GM19328 (cell line): ENCODE measurements around the gene BCKDHB.
"Not testable (repeated sequence)": the region's sequence is repeated elsewhere in the genome, so short reads cannot be mapped to it uniquely, and the experiment has no call there.

ENCODE experiments used
- ATAC-seq: cut with Tn5 transposase; IDR thresholded peaks from one replicate; pipeline ENCODE4 v1.9.1; 2021; ENCODE audit warnings: mild to moderate bottlenecking, moderate library complexity; ENCODE audit not compliant: unreplicated experiment

BCKDHB gene

DNA sequence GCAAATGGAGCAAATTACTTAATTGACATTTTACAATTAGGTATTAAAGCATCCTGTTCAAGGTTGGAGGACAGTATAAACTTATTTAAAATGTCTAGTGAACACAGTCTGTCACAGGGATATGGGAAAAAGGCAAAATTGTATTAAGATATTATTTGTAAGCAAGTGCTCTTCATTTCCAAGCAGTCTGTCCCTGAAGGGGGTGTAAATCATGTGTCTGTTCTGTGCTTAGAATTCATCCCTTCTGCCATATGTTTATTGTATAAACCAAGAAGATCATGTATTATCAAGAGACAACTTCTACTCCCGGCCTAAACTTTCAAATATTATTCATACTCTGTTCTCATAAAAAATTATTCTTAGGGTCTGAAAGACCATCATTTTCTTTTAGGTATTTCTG is 144.8 kb downstream of the BCKDHB start:
- ATAC-seq: no peak

DNA sequence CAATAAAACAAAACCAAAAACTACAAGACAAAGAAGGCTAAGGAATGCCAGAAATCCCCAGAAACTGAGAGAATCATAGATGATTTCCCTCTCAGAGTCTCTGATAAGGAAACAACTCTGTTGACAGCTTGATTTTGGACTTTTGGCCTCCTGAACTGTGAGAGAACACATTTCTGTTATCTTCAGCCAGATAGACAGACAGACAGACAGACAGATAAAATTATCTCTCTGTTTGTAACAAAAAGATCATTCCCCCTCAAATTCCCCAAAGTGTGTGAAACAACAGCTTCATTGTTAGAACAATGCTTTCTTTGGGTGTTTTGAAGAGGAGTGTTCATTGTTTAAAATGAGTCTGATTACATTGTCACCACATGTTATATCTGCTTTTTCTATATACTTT is 148.2 kb downstream of the BCKDHB start:
- no peak for ATAC-seq

DNA sequence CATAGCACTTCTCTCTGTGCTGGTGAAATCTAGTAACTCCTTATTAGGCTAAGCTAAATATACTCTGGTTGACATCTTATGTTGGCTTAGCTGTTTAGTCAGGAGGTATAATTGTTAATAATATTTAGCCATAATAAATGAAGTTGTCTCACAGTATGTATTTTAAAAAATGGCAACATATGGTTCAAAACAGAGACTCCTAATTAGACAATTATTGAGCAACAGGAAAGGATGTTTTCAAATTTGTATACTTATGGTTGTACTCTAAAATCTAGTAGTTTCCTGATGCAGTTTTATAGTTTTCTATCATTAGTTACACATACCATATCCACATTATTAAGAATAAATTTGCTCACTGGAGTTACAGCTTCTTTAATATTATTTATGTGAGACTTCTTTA is 150.2 kb downstream of the BCKDHB start:
- no peak for ATAC-seq

DNA sequence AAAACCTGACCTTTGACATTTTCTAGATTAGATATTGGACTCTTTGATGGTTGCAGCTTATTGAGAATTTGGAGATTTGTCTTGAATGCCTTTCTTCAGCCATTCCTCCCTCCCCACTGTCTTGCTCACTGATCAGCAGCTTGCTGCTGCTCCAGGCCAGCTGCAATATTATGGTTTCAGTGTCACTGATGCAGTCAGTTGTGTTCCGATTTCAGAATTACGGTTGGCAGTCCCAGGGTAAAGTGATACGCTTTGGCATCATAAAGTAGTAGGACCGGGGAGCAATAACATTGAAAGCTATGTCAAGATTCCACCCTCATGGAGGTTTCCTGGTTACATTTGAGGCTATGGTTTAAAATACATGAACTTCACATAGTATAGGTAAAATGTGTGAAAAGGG is 152.6 kb downstream of the BCKDHB start:
- ATAC-seq: no peak

DNA sequence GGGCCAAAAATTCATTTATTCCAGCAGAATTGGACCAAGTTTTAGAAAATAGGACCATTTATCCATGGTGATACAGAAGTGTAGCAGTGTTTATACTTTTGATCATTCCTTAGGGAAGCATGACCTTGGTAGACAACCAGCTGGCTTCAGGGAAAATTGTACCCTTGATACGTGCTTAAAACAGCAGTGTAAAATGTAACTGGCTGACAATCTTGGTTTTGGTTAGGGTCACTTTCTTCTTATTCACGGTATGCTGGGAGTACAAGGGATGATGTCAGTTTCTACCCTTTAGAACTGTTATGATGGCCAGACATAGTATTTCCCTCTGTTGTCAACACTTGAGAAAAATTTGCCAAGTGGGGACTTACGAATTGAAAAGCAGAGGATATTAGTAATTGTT is 157.1 kb downstream of the BCKDHB start:
- ATAC-seq: no peak

DNA sequence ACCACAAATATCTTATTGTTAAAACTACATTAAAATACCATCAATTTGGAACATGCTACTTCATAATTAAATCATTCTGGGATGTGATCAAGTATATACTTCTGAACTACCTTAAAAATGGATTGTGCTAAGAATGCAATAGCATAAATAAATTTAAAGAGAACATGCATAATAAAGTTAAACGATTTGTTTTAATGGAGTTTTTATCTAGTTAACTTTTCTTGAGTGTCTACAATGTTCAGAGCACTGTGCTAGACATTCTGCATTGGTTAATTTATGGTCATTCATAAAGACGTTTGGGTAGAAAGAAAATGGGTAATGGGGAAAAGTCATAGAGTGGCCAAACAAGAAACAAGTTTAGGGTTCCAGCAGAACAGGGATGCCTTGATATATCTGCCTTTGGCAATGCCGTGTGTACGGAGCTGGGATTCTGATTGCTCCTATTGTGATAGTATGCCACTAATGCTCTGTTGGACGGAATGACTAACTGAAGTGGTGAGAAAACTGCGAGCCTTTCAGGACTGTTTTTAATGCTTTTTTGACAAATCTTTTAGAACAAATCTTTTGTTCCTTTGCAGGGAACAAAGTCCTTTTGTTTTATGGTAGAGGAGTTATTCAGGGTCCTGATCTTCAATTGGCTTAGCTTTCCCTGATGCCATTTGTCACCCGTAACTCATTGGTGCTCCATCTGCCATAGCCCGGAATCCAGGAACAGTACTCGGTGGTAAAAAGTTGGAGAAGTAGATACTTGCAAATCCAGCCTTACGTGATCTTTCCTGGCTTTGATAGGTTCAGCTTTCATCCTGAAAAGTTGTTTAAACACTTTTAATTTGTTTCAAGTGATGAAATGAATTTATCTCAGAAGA is 162.6 kb downstream of the BCKDHB start:
- ATAC-seq: no peak

DNA sequence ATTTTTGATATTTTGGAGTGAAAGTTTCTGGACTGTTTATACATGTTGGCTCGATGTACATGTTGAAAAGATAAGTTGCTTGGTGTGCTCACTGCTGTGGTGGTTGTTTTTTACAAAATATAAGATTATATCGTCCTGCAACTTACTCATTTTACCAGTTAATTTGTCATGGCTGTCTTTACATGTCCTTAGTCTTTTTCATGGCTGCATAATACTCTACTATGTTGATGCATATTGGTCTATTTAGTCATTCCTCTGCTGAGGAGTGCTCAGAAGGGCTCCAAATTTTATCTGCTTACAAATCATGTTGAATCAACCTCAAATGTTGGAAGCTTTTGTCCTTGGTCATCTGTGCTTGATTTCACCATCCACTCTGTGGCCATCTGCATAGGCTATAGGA is 164.6 kb downstream of the BCKDHB start:
- no peak for ATAC-seq

DNA sequence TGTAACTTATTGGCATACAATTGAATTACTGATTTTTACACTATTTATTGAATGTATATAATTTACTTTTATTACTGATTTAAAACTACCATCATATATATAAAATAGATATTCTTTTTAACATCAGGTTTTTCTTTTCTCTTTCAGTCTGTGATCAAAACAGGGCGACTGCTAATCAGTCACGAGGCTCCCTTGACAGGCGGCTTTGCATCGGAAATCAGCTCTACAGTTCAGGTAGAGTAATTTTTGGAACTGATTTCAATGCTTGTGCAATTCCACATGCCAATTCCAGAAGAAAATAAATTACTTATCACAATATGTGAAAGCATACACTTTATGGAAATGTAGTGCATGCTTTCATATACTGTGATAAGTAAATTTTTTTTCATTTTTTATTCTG is 166.5 kb downstream of the BCKDHB start:
- ATAC-seq: no peak

DNA sequence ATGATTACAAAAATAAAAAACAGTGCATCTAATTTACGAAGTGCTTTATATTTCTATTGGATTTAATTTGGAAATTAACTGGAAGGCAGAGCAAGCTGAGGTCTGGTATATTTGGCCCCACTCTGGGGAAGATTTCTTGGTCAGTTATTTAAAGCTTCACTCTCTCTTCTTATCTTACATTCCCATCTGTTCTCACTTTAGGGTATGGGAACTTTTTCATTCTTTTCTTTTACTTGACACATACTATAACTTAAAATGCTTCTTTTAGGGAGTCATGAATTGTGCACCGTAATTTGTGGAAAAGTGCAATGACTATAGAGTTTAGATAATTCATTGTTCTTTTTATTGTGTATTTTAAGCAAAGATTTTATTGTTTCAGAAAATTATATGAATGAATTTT is 170.4 kb downstream of the BCKDHB start:
- ATAC-seq: no peak

DNA sequence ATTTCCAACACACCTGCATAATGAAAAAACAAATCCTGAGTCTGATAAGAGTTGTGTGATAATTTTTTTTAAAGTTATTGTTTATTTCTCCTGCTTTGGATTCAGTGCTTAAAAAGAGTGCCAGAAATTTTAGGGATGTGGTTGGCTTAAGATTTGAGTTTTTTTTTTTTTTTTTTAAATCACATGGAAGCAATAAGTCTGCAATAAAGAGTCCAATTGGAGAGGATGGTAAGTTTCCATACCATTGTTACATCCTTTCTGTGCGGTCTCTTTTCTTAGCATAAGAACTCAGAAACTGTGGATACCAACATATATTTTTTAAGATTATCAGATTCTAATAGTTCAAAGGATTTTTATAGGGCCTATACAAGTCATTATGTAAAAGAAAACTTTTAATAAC is 171.0 kb downstream of the BCKDHB start:
- no peak for ATAC-seq

DNA sequence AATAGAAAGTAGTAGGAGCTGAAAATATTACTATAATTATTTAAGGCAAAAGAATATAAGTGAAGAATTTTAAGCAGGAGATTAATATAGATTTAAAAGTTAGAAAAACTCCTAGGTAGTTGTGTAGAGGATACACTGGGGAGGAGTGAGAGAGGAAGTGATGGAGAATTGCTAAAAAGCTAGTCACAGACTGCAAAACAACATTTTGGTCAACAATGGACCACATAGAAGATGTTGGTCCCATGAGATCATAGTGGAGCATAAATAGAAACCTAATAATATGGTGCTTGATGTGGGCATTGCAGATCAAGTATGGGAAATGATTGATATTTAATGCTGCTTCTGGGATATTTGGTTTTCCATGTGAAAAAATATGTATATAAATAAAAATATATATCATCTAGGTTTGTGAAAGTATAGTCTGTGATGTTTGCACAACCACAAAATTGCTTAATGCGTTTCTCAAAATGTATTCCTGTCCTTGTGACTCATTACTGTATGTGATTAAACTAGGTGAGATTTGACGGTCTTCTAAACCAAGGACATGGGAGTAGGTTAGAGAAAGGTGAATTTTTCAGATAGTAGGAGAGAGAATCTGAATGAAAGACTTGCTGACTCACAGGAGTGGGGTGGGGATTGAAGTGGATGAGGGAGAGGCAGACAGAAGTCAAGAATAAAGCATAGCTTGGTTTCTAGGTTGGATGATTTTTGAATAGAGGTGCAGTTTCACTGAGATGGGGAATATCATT is 174.0 kb downstream of the BCKDHB start:
- peak; percentile 54 for ATAC-seq

DNA sequence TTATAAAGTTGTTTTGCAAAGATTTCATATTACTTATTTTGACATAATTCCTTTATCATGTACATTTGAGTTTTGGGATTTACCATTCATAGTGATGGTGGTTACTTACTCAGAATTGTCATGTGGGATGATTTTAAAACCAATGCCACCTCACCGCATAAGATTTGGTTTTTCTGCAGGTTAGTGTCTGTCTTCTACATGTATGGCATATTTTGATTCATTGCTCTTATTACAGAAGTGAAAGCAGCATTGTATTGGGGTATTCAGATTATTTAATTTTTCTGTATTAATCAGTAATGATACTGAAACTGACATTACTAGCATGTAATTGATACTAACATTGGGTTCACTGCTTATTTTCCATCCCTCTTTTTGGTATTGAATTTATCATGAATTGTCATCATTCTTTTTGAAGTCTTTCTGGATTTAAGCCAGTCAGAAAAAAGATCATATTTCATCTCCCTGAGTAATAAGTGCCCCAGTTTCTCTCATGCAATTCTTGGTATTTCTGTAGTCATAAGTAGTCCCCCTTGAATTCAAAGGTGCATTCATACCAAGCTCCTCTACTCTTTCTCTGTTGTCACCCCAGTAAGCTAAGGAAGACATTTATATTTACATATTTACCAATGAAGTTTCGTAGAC is 176.6 kb downstream of the BCKDHB start:
- no peak for ATAC-seq

DNA sequence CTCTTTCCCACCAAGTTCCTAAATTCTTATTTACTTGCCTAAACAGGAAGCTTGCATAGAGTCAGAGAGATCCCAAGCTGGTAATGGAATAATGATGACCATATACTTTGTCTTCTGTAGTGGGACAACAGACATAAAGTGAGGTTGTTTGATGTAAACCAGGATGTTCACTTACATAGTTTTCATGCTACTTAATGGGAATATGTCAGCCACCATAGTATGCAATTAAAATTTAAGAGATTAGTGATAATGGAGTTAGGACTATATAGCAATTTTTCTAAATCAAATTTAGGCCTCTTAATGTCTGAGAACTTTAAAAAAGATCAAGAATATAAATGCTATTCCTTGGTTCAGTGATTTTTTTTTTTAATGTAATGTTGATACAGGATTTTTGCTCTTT is 180.6 kb downstream of the BCKDHB start:
- no peak for ATAC-seq

DNA sequence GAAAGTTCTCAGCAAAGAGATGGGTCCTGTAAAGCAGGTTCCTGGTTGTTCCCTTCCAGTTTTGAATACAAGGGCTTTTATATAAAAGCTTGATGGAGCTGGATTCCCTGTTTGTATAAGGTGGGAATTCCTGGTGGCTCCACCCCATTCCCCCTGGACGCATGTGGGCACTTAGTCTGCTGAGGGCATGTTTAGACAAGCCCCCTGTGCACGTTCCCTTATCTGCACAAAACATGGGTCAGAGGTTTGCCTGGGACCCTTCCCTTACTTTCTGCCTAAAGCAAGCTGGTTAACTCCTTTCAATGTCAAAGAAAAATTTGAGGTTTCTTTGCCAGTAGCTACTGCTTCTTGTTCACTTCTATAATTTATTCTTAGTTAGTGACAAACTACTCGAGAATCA is 181.1 kb downstream of the BCKDHB start:
- no peak for ATAC-seq

DNA sequence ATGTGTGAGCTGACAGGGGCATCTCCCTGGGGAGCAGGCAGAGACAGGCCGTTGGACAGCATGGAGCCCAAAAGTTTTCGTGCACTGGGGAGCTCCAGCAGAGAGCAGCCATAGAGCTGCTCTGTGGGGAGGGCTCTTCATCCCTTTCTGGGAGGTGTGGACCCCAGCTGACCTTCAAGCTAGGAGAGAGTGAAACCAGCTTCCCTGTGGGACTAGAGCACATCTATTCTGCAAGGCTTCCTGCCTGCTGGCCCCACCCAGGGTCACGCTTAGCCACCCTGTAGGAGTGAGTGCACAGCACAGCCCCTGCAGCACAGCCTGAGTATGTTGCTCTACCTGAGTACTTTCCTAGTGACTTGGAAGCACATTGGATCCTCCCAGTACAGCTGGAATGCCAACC is 183.3 kb downstream of the BCKDHB start:
- no peak for ATAC-seq

DNA sequence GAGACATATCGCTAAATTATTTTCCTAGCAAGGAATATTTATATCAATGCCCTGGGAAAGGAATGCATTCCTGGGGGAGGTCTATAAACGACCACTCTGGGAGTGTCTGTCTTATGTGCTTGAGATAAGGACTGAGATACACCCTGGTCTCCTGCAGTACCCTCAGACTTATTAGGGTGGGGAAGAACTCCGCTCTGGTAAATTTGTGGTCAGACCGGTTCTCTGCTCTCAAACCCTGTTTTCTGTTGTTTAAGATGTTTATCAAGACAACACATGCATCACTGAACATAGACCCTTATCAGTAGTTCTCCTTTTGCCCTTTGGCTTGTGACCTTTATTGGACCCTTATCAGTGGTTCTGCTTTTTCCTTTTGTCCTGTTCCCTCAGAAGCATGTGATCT is 188.1 kb downstream of the BCKDHB start:
- not testable (repeated sequence) for ATAC-seq

DNA sequence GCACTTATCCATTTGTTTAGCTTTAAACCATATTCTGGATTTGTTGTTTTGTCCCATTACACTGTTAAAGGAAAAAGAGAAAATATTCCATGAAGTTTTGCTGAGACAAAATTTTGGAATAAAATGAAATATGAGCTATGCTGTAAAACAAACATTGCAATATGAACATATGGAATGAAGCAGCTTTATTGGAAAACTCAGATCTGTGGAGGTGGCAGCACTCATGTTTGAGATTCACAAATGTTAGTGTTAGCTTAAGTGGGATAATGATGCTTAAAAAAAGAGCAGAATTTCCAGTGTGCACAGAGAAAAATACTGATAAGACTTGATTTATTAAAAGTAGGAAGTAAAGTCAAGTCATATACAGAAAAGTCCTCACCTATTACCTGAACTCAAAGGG is 196.2 kb downstream of the BCKDHB start:
- no peak for ATAC-seq

DNA sequence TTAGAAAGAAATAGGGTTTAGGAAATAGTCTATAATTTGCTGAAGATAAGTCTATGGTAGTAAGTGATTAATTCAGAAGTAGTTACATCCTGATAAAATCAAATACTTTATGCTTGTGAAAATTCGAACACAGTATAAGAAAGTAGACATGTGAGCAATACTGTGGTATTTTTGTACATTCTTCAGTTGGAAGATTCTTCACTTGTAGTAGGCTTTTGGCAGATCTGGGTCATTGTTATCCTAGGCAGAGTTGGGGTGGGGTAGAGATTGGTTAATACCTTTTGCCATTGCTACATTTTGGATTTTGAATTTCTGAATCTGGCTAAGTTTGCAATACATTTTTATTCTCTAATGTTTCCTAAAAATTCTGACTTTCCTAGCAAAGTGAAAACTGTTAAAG is 197.5 kb downstream of the BCKDHB start:
- ATAC-seq: no peak

DNA sequence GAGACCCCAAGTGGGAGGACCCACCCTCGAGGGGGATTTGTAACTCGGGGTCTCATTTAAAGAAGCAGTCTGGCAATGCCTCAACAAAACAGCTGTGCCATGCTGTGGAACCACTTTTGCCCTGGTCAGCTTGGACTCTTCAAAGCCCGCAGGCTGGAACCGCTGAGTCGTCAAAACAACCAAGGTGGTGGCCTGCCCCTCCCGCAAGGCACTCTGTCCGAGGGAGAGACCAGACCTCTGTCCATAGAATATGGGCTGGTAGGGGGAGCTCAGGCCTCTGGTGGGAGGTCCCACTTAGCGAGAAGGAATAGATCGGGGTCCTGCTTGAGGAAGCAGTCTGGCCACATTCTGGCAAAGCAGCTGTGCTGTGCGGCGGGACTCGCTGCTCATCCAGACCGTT is 208.1 kb downstream of the BCKDHB start:
- no peak for ATAC-seq

DNA sequence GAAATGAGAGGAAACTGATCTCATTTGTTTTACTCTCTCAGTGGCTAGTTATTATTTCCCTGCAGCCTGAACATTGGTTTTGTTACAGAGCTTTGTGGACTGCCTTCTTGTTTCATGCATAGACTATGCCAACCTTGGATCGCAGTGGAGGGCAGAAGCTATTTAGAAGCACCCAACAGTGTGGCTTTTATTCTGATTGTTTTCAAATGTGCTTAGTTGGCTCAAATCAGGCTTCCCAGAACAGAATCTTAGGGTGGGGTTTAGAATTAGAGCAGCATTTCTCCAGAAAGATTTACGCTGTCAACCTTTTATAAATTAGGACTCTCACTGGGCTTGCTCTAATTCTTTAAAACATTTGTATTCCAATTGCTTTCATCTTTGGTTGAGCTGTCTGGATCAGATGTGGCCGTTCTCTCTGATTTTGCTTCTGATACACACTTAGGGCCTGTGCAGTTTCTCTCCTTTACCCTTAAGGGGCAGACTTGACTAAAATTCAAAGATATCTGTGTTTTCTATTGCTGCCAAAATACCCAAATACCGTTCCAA is 210.3 kb downstream of the BCKDHB start:
- ATAC-seq: no peak

DNA sequence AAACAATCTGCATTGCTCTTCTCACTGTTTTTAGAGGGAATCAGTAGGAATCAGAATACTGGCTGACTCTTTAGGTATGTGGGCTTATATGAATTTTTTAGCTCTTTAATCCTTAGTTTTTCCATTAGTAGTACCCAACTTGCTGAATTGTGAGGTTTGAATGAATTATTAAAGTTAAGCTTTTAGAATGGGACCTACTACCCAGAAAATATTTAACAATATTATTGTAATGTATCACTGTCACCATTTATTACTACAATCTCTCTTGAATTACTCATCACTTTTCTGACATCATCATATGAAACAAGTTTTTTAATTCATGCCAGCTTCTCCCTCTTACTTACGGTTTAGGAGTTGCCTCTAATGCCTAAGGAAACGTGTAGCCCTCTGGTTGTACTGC is 212.7 kb downstream of the BCKDHB start:
- no peak for ATAC-seq

DNA sequence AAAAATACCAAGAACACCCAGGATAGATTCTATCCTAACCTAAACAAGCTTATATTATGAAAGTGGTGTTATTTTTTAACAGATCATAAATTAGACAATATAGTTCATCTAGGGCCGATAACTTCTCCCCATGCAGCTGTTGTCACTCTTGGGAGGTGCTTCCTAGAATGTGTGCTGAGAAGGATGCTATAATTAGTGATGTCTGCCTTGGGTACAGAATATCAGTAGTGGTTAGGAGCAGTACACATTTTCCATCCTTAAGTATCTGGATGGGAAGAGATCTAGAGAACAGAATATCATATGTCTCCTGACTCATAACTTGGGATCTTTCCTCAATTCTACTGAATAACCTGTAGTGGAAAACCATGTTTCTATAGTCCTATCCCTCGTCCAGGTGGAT is 214.5 kb downstream of the BCKDHB start:
- no peak for ATAC-seq
